ENCODE results near the gene PEMT.

The PEMT gene

GRCh38 chr17:17553217-17554195 lies 38.0 kb downstream of the PEMT start:
- TF ChIP-seq CTCF (conservative IDR thresholded peaks at IDR 0.05; ENCODE audit: control insufficient read depth, insufficient read depth, low read depth, low read length), result no peak
- no peak for DNase-seq (ENCODE audit: low read depth)
- no peak overlapping the region for H3K4me3 ChIP-seq (ENCODE audit: control insufficient read depth, low read depth, low read length)

GRCh38 chr17:17552351-17553216 lies 38.9 kb downstream of the PEMT start:
- no peak for DNase-seq (ENCODE audit: low read depth)
- no peak for TF ChIP-seq CTCF (conservative IDR thresholded peaks at IDR 0.05; ENCODE audit: control insufficient read depth, insufficient read depth, low read depth, low read length)

GRCh38 chr17:17551361-17551760 lies 40.1 kb downstream of the PEMT start:
- no peak overlapping the region for H3K4me3 ChIP-seq (ENCODE audit: control insufficient read depth, low read depth, low read length)
- no peak for TF ChIP-seq CTCF (conservative IDR thresholded peaks at IDR 0.05; ENCODE audit: control insufficient read depth, insufficient read depth, low read depth, low read length)
- DNase-seq (ENCODE audit: low read depth), result no peak

More at GRCh38 chr17:17552351-17553216, 38.9 kb downstream of the PEMT start:
- H3K4me3 ChIP-seq (ENCODE audit: control insufficient read depth, low read depth, low read length), result no peak overlapping the region

- no peak overlapping the region for H3K4me3 ChIP-seq (ENCODE audit: control insufficient read depth, low read depth, low read length)
- TF ChIP-seq CTCF (conservative IDR thresholded peaks at IDR 0.05; ENCODE audit: control insufficient read depth, insufficient read depth, low read depth, low read length), result no peak
- DNase-seq (ENCODE audit: low read depth), result no peak
Measured at GRCh38 chr17:17549732-17550366, 41.7 kb downstream of the PEMT start.

GRCh38 chr17:17548044-17548443 lies 43.5 kb downstream of the PEMT start:
- DNase-seq (ENCODE audit: low read depth), result no peak
- no peak overlapping the region for H3K4me3 ChIP-seq (ENCODE audit: control insufficient read depth, low read depth, low read length)
- TF ChIP-seq CTCF (conservative IDR thresholded peaks at IDR 0.05; ENCODE audit: control insufficient read depth, insufficient read depth, low read depth, low read length), result no peak

GRCh38 chr17:17547210-17547764 lies 44.2 kb downstream of the PEMT start:
- TF ChIP-seq CTCF (conservative IDR thresholded peaks at IDR 0.05; ENCODE audit: control insufficient read depth, insufficient read depth, low read depth, low read length), result no peak
- H3K4me3 ChIP-seq (ENCODE audit: control insufficient read depth, low read depth, low read length), result no peak overlapping the region
- no peak for DNase-seq (ENCODE audit: low read depth)
